ENCODE measurements around the gene CDH13.

DNA sequence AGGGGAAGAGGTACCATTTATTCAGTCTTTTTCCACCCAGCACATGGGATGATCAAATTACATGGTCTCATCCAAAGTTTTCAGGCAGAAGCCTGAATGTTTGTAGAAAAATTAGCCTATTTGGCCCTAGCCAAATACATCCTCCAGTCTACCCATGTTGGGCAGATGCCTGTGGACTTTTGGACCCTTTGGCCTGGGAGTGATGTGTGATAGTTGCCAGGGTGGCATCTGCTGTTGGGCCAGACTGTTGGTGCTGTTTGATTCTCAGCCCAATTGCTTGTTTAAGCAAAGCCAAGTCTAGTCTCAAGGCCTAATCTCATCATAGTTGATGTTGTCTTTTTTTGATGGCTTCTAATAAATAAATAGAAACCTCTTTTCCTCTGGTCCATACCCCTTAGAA is 419.0 kb downstream of the CDH13 start:
- TF ChIP-seq ZFP30 (CRISPR knock-in tag; IDR thresholded peaks at IDR 0.05) (no peak), SNAI2 (CRISPR knock-in tag; IDR thresholded peaks at IDR 0.05) (no peak), TOX (CRISPR knock-in tag; IDR thresholded peaks at IDR 0.05; ENCODE audit: borderline replicate concordance) (no peak), ZNF565 (CRISPR knock-in tag; conservative IDR thresholded peaks at IDR 0.05; ENCODE audit: low read depth) (no peak)
- TF ChIP-seq, protein P1, sequence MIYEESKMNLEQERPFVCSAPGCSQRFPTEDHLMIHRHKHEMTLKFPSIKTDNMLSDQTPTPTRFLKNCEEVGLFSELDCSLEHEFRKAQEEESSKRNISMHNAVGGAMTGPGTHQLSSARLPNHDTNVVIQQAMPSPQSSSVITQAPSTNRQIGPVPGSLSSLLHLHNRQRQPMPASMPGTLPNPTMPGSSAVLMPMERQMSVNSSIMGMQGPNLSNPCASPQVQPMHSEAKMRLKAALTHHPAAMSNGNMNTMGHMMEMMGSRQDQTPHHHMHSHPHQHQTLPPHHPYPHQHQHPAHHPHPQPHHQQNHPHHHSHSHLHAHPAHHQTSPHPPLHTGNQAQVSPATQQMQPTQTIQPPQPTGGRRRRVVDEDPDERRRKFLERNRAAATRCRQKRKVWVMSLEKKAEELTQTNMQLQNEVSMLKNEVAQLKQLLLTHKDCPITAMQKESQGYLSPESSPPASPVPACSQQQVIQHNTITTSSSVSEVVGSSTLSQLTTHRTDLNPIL (CRISPR knock-in tag; IDR thresholded peaks at IDR 0.05; ENCODE audit: low read depth) = no peak
- TF ChIP-seq, protein P2, sequence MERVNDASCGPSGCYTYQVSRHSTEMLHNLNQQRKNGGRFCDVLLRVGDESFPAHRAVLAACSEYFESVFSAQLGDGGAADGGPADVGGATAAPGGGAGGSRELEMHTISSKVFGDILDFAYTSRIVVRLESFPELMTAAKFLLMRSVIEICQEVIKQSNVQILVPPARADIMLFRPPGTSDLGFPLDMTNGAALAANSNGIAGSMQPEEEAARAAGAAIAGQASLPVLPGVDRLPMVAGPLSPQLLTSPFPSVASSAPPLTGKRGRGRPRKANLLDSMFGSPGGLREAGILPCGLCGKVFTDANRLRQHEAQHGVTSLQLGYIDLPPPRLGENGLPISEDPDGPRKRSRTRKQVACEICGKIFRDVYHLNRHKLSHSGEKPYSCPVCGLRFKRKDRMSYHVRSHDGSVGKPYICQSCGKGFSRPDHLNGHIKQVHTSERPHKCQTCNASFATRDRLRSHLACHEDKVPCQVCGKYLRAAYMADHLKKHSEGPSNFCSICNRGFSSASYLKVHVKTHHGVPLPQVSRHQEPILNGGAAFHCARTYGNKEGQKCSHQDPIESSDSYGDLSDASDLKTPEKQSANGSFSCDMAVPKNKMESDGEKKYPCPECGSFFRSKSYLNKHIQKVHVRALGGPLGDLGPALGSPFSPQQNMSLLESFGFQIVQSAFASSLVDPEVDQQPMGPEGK (CRISPR knock-in tag; IDR thresholded peaks at IDR 0.05; ENCODE audit: borderline replicate concordance) = no peak

Measured in SK-N-SH treated with all-trans-retinoic acid at 6 μM for 48 hours (cell line).